GM23338 (cell line): ENCODE results near the gene HCFC1. TPM values are rescaled to one million over a fixed set of nuclear protein-coding genes. Genes with fewer than 3 reads are reported as not detected.

Experiments used
- ATAC-seq: fragments of 200-7000 bp; cut with Tn5 transposase; 3 replicates; pipeline ENCODE4 v1.9.1; 2020
- DNase-seq: peaks from one replicate; pipeline ENCODE4 v3.0.0-alpha.2; 2015; ENCODE audit warnings: low spot score
- H2AFZ ChIP-seq: fragments of 200-600 bp; sonication (generic); 2 replicates; pipeline ENCODE4 v1.8.0; 2016; ENCODE audit warnings: antibody characterized with exemption, mild to moderate bottlenecking, moderate library complexity
- H3F3A ChIP-seq: fragments of 200-600 bp; sonication (generic); replicated peaks from 2 replicates; pipeline ENCODE4 v1.8.0; 2017; ENCODE audit warnings: antibody characterized with exemption, mixed run types, low read depth
- H3K27ac ChIP-seq: fragments of 200-600 bp; sonication (generic); 2 replicates; pipeline ENCODE4 v1.6.1; 2016; ENCODE audit warnings: low read depth
- H3K27me3 ChIP-seq: fragments of 200-600 bp; sonication (generic); 2 replicates; pipeline ENCODE4 v1.8.0; 2016; ENCODE audit warnings: mild to moderate bottlenecking, mixed run types, moderate library complexity; ENCODE audit not compliant: insufficient read depth
- H3K36me3 ChIP-seq: fragments of 200-600 bp; sonication (generic); 2 replicates; pipeline ENCODE4 v1.8.0; 2016; ENCODE audit warnings: mild to moderate bottlenecking; ENCODE audit not compliant: insufficient read depth
- H3K4me1 ChIP-seq: fragments of 200-600 bp; sonication (generic); 2 replicates; pipeline ENCODE4 v1.8.0; 2016; ENCODE audit warnings: mild to moderate bottlenecking, moderate library complexity; ENCODE audit not compliant: insufficient read depth
- H3K4me2 ChIP-seq: fragments of 200-600 bp; sonication (generic); 2 replicates; pipeline ENCODE4 v1.7.1; 2017; ENCODE audit warnings: mixed run types
- H3K4me3 ChIP-seq: fragments of 200-600 bp; sonication (generic); 2 replicates; pipeline ENCODE4 v1.6.1; 2016; ENCODE audit warnings: mixed run types
- H3K79me2 ChIP-seq: fragments of 200-600 bp; sonication (generic); replicated peaks from 2 replicates; pipeline ENCODE4 v1.8.0; 2017; ENCODE audit warnings: mild to moderate bottlenecking; ENCODE audit not compliant: insufficient read depth
- H3K9me2 ChIP-seq: fragments of 200-600 bp; sonication (generic); 2 replicates; pipeline ENCODE4 v1.8.0; 2017; ENCODE audit not compliant: insufficient read depth
- H4K20me1 ChIP-seq: fragments of 200-600 bp; sonication (generic); replicated peaks from 2 replicates; pipeline ENCODE4 v1.8.0; 2017; ENCODE audit warnings: mild to moderate bottlenecking; ENCODE audit not compliant: insufficient read depth
- H3K27ac Mint-ChIP-seq: 2 replicates; pipeline ENCODE4 v1.8.0; 2020; ENCODE audit warnings: inconsistent platforms, mild to moderate bottlenecking, moderate library complexity, mixed read lengths
- H3K27me3 Mint-ChIP-seq: 3 replicates; pipeline ENCODE4 v1.8.0; 2022; ENCODE audit warnings: low read depth, mild to moderate bottlenecking, moderate library complexity, mixed read lengths, inconsistent platforms; ENCODE audit not compliant: insufficient read depth, poor library complexity
- H3K36me3 Mint-ChIP-seq: 3 replicates; pipeline ENCODE4 v1.8.0; 2021; ENCODE audit warnings: low read depth, mild to moderate bottlenecking, inconsistent platforms, moderate library complexity, mixed read lengths
- H3K4me1 Mint-ChIP-seq: 3 replicates; pipeline ENCODE4 v1.8.0; 2020; ENCODE audit warnings: mild to moderate bottlenecking, inconsistent platforms, mixed read lengths
- H3K4me3 Mint-ChIP-seq: 3 replicates; pipeline ENCODE4 v1.8.0; 2021; ENCODE audit warnings: moderate library complexity, mild to moderate bottlenecking, inconsistent platforms, mixed read lengths
- H3K9me3 Mint-ChIP-seq: 3 replicates; pipeline ENCODE4 v1.8.0; 2020; ENCODE audit warnings: moderate library complexity, mild to moderate bottlenecking, inconsistent platforms, mixed read lengths
- CREB1 ChIP-seq: fragments of 250-450 bp; sonication (Bioruptor Pico); IDR thresholded peaks from 2 replicates; pipeline ENCODE4 v1.5.0; 2020; ENCODE audit warnings: low read depth, mild to moderate bottlenecking, moderate library complexity
- EZH2 ChIP-seq: fragments of 200-600 bp; sonication (generic); IDR thresholded peaks from one replicate; pipeline ENCODE4 v1.8.0; 2017; ENCODE audit warnings: antibody characterized with exemption, mild to moderate bottlenecking, low read depth; ENCODE audit not compliant: unreplicated experiment
- JUNB ChIP-seq: IDR thresholded peaks from one replicate; pipeline ENCODE4 v1.6.1; 2016; ENCODE audit warnings: antibody characterized with exemption; ENCODE audit not compliant: unreplicated experiment
- NANOG ChIP-seq: IDR thresholded peaks from 2 replicates; pipeline ENCODE4 v1.6.1; 2016; ENCODE audit warnings: antibody characterized with exemption, borderline replicate concordance
- STAT1 ChIP-seq: IDR thresholded peaks from one replicate; pipeline ENCODE4 v1.6.1; 2016; ENCODE audit warnings: antibody characterized with exemption; ENCODE audit not compliant: unreplicated experiment
- polyA plus RNA-seq: library from polyadenylated mRNA; unstranded; fragments of >200 nt; fragmentation: Nextera tagmentation; extraction: Ambion mirVana; gene quantifications from 2 replicates; pipeline ENCODE4 v1.2.1, GENCODE V29; 2016
- total RNA-seq: library from RNA; depleted of rRNA; stranded (reverse); fragments of >200 nt; shearing (Covaris generic); gene quantifications from 2 replicates; pipeline ENCODE4 v1.2.3, GENCODE V29; 2014
- TF ChIP-seq, protein P1 (sequence below): IDR thresholded peaks from one replicate; pipeline ENCODE4 v1.6.1; 2018; ENCODE audit warnings: antibody characterized with exemption; ENCODE audit not compliant: unreplicated experiment
- TF ChIP-seq, protein P2 (sequence below): fragments of 250-450 bp; sonication (Bioruptor Pico); IDR thresholded peaks from 2 replicates; pipeline ENCODE4 v1.5.0; 2020; ENCODE audit warnings: mild to moderate bottlenecking, moderate library complexity

HCFC1 gene
- total and polyA plus RNA-seq, 2 experiments from 2014 or later: 33.0 to 188 TPM

DNA sequence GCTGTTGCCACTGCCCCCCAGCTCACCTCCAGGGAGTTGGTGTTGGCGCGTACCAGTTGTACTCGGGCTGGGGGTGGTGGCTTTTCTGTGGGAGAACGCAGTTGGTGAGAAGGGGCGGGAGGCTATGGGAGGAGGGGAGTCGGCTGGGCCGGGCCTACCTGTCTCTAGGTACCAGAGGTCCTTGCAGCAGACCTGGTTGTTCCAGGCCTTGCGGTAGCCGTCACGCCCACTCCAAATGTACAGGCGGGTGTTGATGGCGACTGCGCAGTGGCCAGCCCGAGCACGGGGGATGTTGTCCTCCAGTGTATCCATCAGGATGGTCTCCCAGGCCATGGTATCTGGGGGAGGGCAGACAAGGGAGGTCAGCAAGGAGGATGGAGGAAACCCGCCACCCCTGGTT is 11.5 kb downstream of the HCFC1 start (continued):
- TF ChIP-seq, protein P1, sequence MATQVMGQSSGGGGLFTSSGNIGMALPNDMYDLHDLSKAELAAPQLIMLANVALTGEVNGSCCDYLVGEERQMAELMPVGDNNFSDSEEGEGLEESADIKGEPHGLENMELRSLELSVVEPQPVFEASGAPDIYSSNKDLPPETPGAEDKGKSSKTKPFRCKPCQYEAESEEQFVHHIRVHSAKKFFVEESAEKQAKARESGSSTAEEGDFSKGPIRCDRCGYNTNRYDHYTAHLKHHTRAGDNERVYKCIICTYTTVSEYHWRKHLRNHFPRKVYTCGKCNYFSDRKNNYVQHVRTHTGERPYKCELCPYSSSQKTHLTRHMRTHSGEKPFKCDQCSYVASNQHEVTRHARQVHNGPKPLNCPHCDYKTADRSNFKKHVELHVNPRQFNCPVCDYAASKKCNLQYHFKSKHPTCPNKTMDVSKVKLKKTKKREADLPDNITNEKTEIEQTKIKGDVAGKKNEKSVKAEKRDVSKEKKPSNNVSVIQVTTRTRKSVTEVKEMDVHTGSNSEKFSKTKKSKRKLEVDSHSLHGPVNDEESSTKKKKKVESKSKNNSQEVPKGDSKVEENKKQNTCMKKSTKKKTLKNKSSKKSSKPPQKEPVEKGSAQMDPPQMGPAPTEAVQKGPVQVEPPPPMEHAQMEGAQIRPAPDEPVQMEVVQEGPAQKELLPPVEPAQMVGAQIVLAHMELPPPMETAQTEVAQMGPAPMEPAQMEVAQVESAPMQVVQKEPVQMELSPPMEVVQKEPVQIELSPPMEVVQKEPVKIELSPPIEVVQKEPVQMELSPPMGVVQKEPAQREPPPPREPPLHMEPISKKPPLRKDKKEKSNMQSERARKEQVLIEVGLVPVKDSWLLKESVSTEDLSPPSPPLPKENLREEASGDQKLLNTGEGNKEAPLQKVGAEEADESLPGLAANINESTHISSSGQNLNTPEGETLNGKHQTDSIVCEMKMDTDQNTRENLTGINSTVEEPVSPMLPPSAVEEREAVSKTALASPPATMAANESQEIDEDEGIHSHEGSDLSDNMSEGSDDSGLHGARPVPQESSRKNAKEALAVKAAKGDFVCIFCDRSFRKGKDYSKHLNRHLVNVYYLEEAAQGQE: no peak
- TF ChIP-seq STAT1: no peak
- no peak for TF ChIP-seq JUNB

DNA sequence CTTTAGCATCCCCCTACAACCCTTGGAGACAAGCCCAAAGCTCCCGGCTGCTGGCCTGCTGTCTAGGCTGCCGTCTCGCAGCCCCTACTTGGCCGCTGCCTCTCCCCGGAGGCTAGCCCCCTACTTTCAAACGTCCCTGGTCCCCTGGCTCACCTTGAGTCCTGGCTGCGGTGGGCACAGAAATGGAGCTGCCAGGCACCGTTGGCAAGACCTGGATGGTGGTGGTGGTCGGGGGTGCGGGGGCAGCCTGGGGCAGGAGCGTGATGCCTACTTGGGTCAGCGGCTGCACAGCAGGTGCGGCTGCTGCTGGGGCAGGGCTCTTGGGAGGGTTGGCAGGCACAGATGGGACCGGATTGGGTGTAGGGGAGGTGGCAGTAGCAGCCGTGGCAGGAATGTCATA is 12.0 kb downstream of the HCFC1 start:
- peaks cover 18% of the 10 kb centered on the region for H3K79me2 ChIP-seq
- H3K4me1 ChIP-seq: no peaks in the 10 kb centered on the region
- H3K9me2 ChIP-seq: no peaks in the 10 kb centered on the region
- H2AFZ ChIP-seq: no peak overlapping the region
- H3K9me3 Mint-ChIP-seq: no peaks in the 10 kb centered on the region
- H3K4me3 Mint-ChIP-seq: no peak overlapping the region
- peaks cover 82% of the 10 kb centered on the region for H3K36me3 Mint-ChIP-seq
- H3K4me2 ChIP-seq: no peak overlapping the region
- H3K36me3 ChIP-seq: no peaks in the 10 kb centered on the region
- H3K27me3 Mint-ChIP-seq: peaks cover 10% of the 10 kb centered on the region
- H3F3A ChIP-seq: no peaks in the 10 kb centered on the region
- ATAC-seq (no peak), DNase-seq (no peak)
- H3K27ac Mint-ChIP-seq: no peak overlapping the region
- no peak overlapping the region for H3K27ac ChIP-seq
- no peaks in the 10 kb centered on the region for H3K27me3 ChIP-seq
- H3K4me1 Mint-ChIP-seq: no peaks in the 10 kb centered on the region
- no peak overlapping the region for H3K4me3 ChIP-seq
- no peaks in the 10 kb centered on the region for H4K20me1 ChIP-seq
- no peak for TF ChIP-seq EZH2

- Mint-ChIP-seq H3K4me1 (no peaks in the 10 kb centered on the region), H3K4me3 (no peak overlapping the region), H3K27me3 (peaks cover 10% of the 10 kb centered on the region), H3K9me3 (no peaks in the 10 kb centered on the region), H3K36me3 (peaks cover 83% of the 10 kb centered on the region), H3K27ac (no peak overlapping the region; the same call in 1 of the 2 replicates)
- no peak overlapping the region for H3K27ac ChIP-seq
- no peak overlapping the region for H3K4me3 ChIP-seq
- no peak for TF ChIP-seq NANOG
- H3K36me3 ChIP-seq: no peaks in the 10 kb centered on the region
- no peak overlapping the region for H2AFZ ChIP-seq
- ATAC-seq (no peak), DNase-seq (no peak)
- no peak overlapping the region for H3K4me2 ChIP-seq
- no peaks in the 10 kb centered on the region for H3K9me2 ChIP-seq
- H3K79me2 ChIP-seq: peaks cover 8% of the 10 kb centered on the region
- no peaks in the 10 kb centered on the region for H4K20me1 ChIP-seq
- no peaks in the 10 kb centered on the region for H3F3A ChIP-seq
- H3K4me1 ChIP-seq: no peaks in the 10 kb centered on the region
- H3K27me3 ChIP-seq: no peaks in the 10 kb centered on the region
These were observed 13.0 kb downstream of the HCFC1 start for GRCh38 chrX:153958605-153959004.

DNA sequence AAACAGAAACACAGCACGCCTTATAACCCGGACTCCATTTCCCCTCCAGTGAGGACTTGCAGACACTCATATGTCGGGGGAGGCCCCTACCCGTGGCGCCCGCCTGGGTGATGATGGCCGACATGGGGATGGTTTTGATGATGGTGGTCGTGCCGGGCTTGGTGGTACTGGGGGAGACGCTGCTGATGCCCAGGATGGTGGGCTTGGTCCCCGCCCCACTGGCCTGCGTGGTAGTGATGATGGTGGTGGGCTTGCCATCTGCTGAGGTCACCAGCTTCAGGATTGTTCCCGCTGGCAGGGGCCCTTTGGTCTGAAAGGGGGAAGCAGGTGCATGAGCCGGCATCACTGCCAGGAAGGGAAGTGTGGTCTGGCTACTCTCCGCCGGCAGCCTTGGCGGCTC is 14.4 kb downstream of the HCFC1 start:
- Histone ChIP-seq H3K36me3 (no peaks in the 10 kb centered on the region; the same call in 1 of the 2 replicates), H3K4me1 (no peaks in the 10 kb centered on the region), H3K27ac (no peak overlapping the region), H3K4me2 (no peak overlapping the region), H4K20me1 (no peaks in the 10 kb centered on the region), H3K9me2 (no peaks in the 10 kb centered on the region), H3K27me3 (no peaks in the 10 kb centered on the region), H3F3A (no peaks in the 10 kb centered on the region), H2AFZ (no peak overlapping the region), H3K4me3 (no peak overlapping the region), H3K79me2 (peaks cover 4% of the 10 kb centered on the region)
- Mint-ChIP-seq H3K36me3 (peaks cover 83% of the 10 kb centered on the region), H3K4me3 (no peak overlapping the region), H3K9me3 (no peaks in the 10 kb centered on the region), H3K27me3 (peaks cover 10% of the 10 kb centered on the region), H3K4me1 (no peaks in the 10 kb centered on the region), H3K27ac (no peak overlapping the region)
- DNase-seq (no peak), ATAC-seq (no peak)
- no peak for TF ChIP-seq CREB1 (CRISPR knock-in tag)
- TF ChIP-seq, protein P2, sequence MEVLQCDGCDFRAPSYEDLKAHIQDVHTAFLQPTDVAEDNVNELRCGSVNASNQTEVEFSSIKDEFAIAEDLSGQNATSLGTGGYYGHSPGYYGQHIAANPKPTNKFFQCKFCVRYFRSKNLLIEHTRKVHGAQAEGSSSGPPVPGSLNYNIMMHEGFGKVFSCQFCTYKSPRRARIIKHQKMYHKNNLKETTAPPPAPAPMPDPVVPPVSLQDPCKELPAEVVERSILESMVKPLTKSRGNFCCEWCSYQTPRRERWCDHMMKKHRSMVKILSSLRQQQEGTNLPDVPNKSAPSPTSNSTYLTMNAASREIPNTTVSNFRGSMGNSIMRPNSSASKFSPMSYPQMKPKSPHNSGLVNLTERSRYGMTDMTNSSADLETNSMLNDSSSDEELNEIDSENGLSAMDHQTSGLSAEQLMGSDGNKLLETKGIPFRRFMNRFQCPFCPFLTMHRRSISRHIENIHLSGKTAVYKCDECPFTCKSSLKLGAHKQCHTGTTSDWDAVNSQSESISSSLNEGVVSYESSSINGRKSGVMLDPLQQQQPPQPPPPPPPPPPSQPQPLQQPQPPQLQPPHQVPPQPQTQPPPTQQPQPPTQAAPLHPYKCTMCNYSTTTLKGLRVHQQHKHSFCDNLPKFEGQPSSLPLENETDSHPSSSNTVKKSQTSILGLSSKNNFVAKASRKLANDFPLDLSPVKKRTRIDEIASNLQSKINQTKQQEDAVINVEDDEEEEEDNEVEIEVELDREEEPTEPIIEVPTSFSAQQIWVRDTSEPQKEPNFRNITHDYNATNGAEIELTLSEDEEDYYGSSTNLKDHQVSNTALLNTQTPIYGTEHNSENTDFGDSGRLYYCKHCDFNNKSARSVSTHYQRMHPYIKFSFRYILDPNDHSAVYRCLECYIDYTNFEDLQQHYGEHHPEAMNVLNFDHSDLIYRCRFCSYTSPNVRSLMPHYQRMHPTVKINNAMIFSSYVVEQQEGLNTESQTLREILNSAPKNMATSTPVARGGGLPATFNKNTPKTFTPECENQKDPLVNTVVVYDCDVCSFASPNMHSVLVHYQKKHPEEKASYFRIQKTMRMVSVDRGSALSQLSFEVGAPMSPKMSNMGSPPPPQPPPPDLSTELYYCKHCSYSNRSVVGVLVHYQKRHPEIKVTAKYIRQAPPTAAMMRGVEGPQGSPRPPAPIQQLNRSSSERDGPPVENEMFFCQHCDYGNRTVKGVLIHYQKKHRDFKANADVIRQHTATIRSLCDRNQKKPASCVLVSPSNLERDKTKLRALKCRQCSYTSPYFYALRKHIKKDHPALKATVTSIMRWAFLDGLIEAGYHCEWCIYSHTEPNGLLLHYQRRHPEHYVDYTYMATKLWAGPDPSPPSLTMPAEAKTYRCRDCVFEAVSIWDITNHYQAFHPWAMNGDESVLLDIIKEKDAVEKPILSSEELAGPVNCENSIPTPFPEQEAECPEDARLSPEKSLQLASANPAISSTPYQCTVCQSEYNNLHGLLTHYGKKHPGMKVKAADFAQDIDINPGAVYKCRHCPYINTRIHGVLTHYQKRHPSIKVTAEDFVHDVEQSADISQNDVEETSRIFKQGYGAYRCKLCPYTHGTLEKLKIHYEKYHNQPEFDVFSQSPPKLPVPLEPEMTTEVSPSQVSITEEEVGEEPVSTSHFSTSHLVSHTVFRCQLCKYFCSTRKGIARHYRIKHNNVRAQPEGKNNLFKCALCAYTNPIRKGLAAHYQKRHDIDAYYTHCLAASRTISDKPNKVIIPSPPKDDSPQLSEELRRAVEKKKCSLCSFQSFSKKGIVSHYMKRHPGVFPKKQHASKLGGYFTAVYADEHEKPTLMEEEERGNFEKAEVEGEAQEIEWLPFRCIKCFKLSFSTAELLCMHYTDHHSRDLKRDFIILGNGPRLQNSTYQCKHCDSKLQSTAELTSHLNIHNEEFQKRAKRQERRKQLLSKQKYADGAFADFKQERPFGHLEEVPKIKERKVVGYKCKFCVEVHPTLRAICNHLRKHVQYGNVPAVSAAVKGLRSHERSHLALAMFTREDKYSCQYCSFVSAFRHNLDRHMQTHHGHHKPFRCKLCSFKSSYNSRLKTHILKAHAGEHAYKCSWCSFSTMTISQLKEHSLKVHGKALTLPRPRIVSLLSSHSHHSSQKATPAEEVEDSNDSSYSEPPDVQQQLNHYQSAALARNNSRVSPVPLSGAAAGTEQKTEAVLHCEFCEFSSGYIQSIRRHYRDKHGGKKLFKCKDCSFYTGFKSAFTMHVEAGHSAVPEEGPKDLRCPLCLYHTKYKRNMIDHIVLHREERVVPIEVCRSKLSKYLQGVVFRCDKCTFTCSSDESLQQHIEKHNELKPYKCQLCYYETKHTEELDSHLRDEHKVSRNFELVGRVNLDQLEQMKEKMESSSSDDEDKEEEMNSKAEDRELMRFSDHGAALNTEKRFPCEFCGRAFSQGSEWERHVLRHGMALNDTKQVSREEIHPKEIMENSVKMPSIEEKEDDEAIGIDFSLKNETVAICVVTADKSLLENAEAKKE: no peak
